K562 (cell line): ENCODE data around the gene NBEAL2. TPM values are rescaled to one million over a fixed set of nuclear protein-coding genes. Genes with fewer than 3 reads are reported as not detected.

Source experiments
- ADNP ChIP-seq: fragments of 200-800 bp; sonication (Bioruptor generic); IDR thresholded peaks from 2 replicates; pipeline ENCODE4 v1.6.1; 2016; ENCODE audit warnings: missing genetic modification characterization, missing compliant biosample characterization
- CCNT2 ChIP-seq: IDR thresholded peaks from 2 replicates; pipeline ENCODE4 v1.6.1; 2011; ENCODE audit warnings: borderline replicate concordance, low read depth, mild to moderate bottlenecking, moderate library complexity, mixed read lengths, low read length; ENCODE audit not compliant: insufficient read length; ENCODE audit errors: extremely low read depth
- CEBPG ChIP-seq, 3 experiments: fragments of 200-800 bp in 1 of 3; sonication (Bioruptor generic) in 1 of 3; sonication (generic) in 1 of 3; formaldehyde crosslinking in 1 of 3; IDR thresholded peaks in 2 of 3; conservative IDR thresholded peaks in 1 of 3; 2 replicates each; pipeline versions ENCODE4 v1.6.1 to v1.8.0; 2016 to 2022; ENCODE audit warnings: missing compliant biosample characterization in 2 of 3, missing genetic modification characterization in 2 of 3, mild to moderate bottlenecking in 1 of 3, missing genetic modification reagents in 1 of 3
- ERF ChIP-seq: fragments of 450-650 bp; formaldehyde crosslinking; IDR thresholded peaks from 2 replicates; pipeline ENCODE4 v1.4.0; 2020; ENCODE audit warnings: mild to moderate bottlenecking, mixed read lengths
- FOXK2 ChIP-seq, 2 experiments: fragments of 450-650 bp; IDR thresholded peaks in 1 of 2; conservative IDR thresholded peaks in 1 of 2; 2 replicates each; pipeline ENCODE4 v1.6.1; 2016; ENCODE audit warnings: low read depth in 2 of 2, mild to moderate bottlenecking in 1 of 2
- KAT2B ChIP-seq: IDR thresholded peaks from one replicate; pipeline ENCODE4 v1.6.1; 2012; ENCODE audit warnings: low read depth, mild to moderate bottlenecking, control low read depth, inconsistent platforms, low read length, moderate library complexity
- MXD1 ChIP-seq: fragments of 250-450 bp; sonication (Bioruptor Pico); IDR thresholded peaks from 2 replicates; pipeline ENCODE4 v1.8.0; 2021; ENCODE audit warnings: borderline replicate concordance, mild to moderate bottlenecking, moderate library complexity; ENCODE audit not compliant: poor library complexity, severe bottlenecking
- NBN ChIP-seq: fragments of 450-650 bp; IDR thresholded peaks from 2 replicates; pipeline ENCODE4 v1.6.1; 2016; ENCODE audit warnings: low read depth, mild to moderate bottlenecking
- REST ChIP-seq, 2 experiments: fragments of 450-650 bp; formaldehyde crosslinking in 1 of 2; IDR thresholded peaks; 2 replicates each; pipeline versions ENCODE4 v1.4.0 to v1.6.1; 2014 to 2020; ENCODE audit warnings: mild to moderate bottlenecking in 2 of 2, borderline replicate concordance in 1 of 2, low read depth in 1 of 2
- TEAD4 ChIP-seq, 2 experiments: sonication (generic) in 1 of 2; formaldehyde crosslinking in 1 of 2; IDR thresholded peaks; 2 replicates each; pipeline versions ENCODE4 v1.6.1 to v1.8.0; 2012 to 2022; ENCODE audit warnings: borderline replicate concordance in 1 of 2, inconsistent platforms in 1 of 2, low read length in 1 of 2, mild to moderate bottlenecking in 1 of 2, missing genetic modification reagents in 1 of 2
- THRB ChIP-seq: fragments of 450-650 bp; formaldehyde crosslinking; conservative IDR thresholded peaks from 2 replicates; pipeline ENCODE4 v1.4.0; 2022; ENCODE audit warnings: mild to moderate bottlenecking, missing genetic modification characterization
- polyA plus RNA-seq, 8 experiments: library from polyadenylated mRNA; depleted of rRNA in 4 of 8; stranded (reverse) in 5 of 8; unstranded in 3 of 8; fragments of >200 nt; fragmentation: Nextera tagmentation in 2 of 8; fragmentation: Illumina TruSeq in 1 of 8; extraction: Ambion mirVana in 2 of 8; extraction: Trizol in 1 of 8; gene quantifications; 2 replicates each; pipeline versions ENCODE4 v1.2.1 to v1.2.3, GENCODE V29; 2011 to 2014; ENCODE audit warnings: inconsistent platforms in 1 of 8, missing spikeins in 1 of 8
- total RNA-seq, 7 experiments: library from RNA; depleted of rRNA in 6 of 7; stranded (reverse); fragments of >200 nt in 6 of 7; fragmentation: Illumina TruSeq in 2 of 7; extraction: Trizol in 2 of 7; gene quantifications; 2 replicates each; pipeline versions ENCODE4 v1.2.1 to v1.2.3, GENCODE V29; 2011 to 2021; ENCODE audit warnings: low replicate concordance in 1 of 7

Gene NBEAL2
- total and polyA plus RNA-seq, 9 of the 15 experiments (the other 6 are each of a cell fraction or from before 2014, with no cell fraction given) = 0.06 to 114 (median 29.6) TPM

GRCh38 chr3:46976326-46977190, 2.9 kb upstream of the NBEAL2 start, which contains the start of gene CCDC12 (continued):
- peak; percentile 91 for TF ChIP-seq THRB (CRISPR knock-in tag)
- TF ChIP-seq ADNP (tag) = no peak
- TF ChIP-seq CCNT2 = peak; percentile 60
- peak; percentile 90 for TF ChIP-seq TEAD4 (IDR thresholded peaks at IDR 0.05; ENCODE audit: low read length)
- peak; percentile 90; the same call in 1 of the 2 replicates for TF ChIP-seq TEAD4 (CRISPR knock-in tag; IDR thresholded peaks at IDR 0.05; ENCODE audit: borderline replicate concordance)
- peak; percentile 6; the same call in 1 of the 2 replicates for TF ChIP-seq CEBPG (CRISPR knock-in tag; IDR thresholded peaks at IDR 0.05)
- no peak for TF ChIP-seq CEBPG (tag; conservative IDR thresholded peaks at IDR 0.05 in 1 of 2, IDR thresholded peaks at IDR 0.05 in 1 of 2)
- peak; percentile 31 to 83; a peak in 3 of 4 replicates for TF ChIP-seq FOXK2 (conservative IDR thresholded peaks at IDR 0.05 in 1 of 2, IDR thresholded peaks at IDR 0.05 in 1 of 2; ENCODE audit: low read depth in 2 of 2)
- TF ChIP-seq REST (IDR thresholded peaks at IDR 0.05; ENCODE audit: borderline replicate concordance) = peak; percentile 95
- TF ChIP-seq REST (CRISPR knock-in tag; IDR thresholded peaks at IDR 0.05; ENCODE audit: low read depth) = peak; percentile 88
- TF ChIP-seq KAT2B = no peak
- no peak for TF ChIP-seq MXD1 (CRISPR knock-in tag)
- TF ChIP-seq NBN = no peak; the same call in none of the 2 replicates
- peak; percentile 90; the same call in 1 of the 2 replicates for TF ChIP-seq ERF
